ENCODE results near the gene AZU1. TPM values are rescaled to one million over a fixed set of nuclear protein-coding genes. Genes with fewer than 3 reads are reported as not detected.

Gene AZU1
- total RNA-seq, 1 experiment from 2014 or later = not detected

- H2AFZ ChIP-seq (ENCODE audit: low read length) = no peak overlapping the region
- POLR2A ChIA-PET (ENCODE audit: unreplicated experiment) = no interaction called here
- TF ChIP-seq CTCF (conservative IDR thresholded peaks at IDR 0.05; ENCODE audit: low read depth, low read length) (no peak), EZH2phosphoT487 (IDR thresholded peaks at IDR 0.05; ENCODE audit: borderline replicate concordance, low read length) (no peak), EZH2 (IDR thresholded peaks at IDR 0.05; ENCODE audit: low read length, unreplicated experiment) (no peak)
- no peaks in the 10 kb centered on the region for H3K9me2 ChIP-seq (replicated peaks; ENCODE audit: low read length)
- intact Hi-C loops (cut with micrococcal nuclease) = no loop called here
- no peaks in the 10 kb centered on the region for H3K27me3 ChIP-seq (ENCODE audit: low read length)
- no peak overlapping the region for H3K4me2 ChIP-seq (ENCODE audit: low read length)
- no TSS peak for BruUV-seq (replicated peaks)
- DNase-seq = no peak
- H3K79me2 ChIP-seq (ENCODE audit: low read length) = no peaks in the 10 kb centered on the region
- no peaks in the 10 kb centered on the region for H3K9me3 ChIP-seq (ENCODE audit: low read length)
- H3K27ac ChIP-seq (ENCODE audit: low read length) = no peak overlapping the region
- no peaks in the 10 kb centered on the region for H3F3A ChIP-seq (ENCODE audit: low read length, unreplicated experiment)
- no peak overlapping the region for H3K9ac ChIP-seq (ENCODE audit: low read length)
- H3K4me1 ChIP-seq (ENCODE audit: insufficient read depth, low read length) = no peaks in the 10 kb centered on the region
- CTCF ChIA-PET = no interaction called here
- no peak for ATAC-seq
- no peak overlapping the region for H3K4me3 ChIP-seq (ENCODE audit: low read length)
- no peaks in the 10 kb centered on the region for H4K20me1 ChIP-seq (ENCODE audit: low read length)
- H3K36me3 ChIP-seq (ENCODE audit: low read depth, low read length) = no peaks in the 10 kb centered on the region
These were observed 2.8 kb upstream of the AZU1 start for GRCh38 chr19:824885-825284.

- intact Hi-C loops (cut with micrococcal nuclease) = no loop called here
- Histone ChIP-seq H3F3A (ENCODE audit: low read length, unreplicated experiment) (no peaks in the 10 kb centered on the region), H3K9me3 (ENCODE audit: low read length) (no peaks in the 10 kb centered on the region), H3K27me3 (ENCODE audit: low read length) (no peaks in the 10 kb centered on the region), H3K36me3 (ENCODE audit: low read depth, low read length) (no peaks in the 10 kb centered on the region), H4K20me1 (ENCODE audit: low read length) (no peaks in the 10 kb centered on the region), H3K4me3 (ENCODE audit: low read length) (no peak overlapping the region), H3K4me1 (ENCODE audit: insufficient read depth, low read length) (no peaks in the 10 kb centered on the region), H3K4me2 (ENCODE audit: low read length) (no peak overlapping the region), H3K27ac (ENCODE audit: low read length) (no peak overlapping the region), H3K9ac (ENCODE audit: low read length) (no peak overlapping the region), H3K9me2 (replicated peaks; ENCODE audit: low read length) (no peaks in the 10 kb centered on the region), H3K79me2 (ENCODE audit: low read length) (no peaks in the 10 kb centered on the region), H2AFZ (ENCODE audit: low read length) (no peak overlapping the region)
- DNase-seq (no peak), ATAC-seq (no peak)
- no TSS peak for BruUV-seq (replicated peaks)
- TF ChIP-seq EZH2phosphoT487 (IDR thresholded peaks at IDR 0.05; ENCODE audit: borderline replicate concordance, low read length) (no peak), EZH2 (IDR thresholded peaks at IDR 0.05; ENCODE audit: low read length, unreplicated experiment) (no peak), CTCF (conservative IDR thresholded peaks at IDR 0.05; ENCODE audit: low read depth, low read length) (no peak)
- ChIA-PET POLR2A (ENCODE audit: unreplicated experiment) (no interaction called here), CTCF (no interaction called here)
These were observed 1.6 kb upstream of the AZU1 start for GRCh38 chr19:825897-826644.

- CTCF ChIA-PET = no interaction called here
- no peaks in the 10 kb centered on the region for H3K36me3 ChIP-seq (ENCODE audit: low read depth, low read length)
These were observed 325 bp upstream of the AZU1 start for GRCh38 chr19:827314-827709.

More at GRCh38 chr19:827314-827709, 325 bp upstream of the AZU1 start:
- Histone ChIP-seq H3K27me3 (ENCODE audit: low read length) (no peaks in the 10 kb centered on the region), H3K4me1 (ENCODE audit: insufficient read depth, low read length) (no peaks in the 10 kb centered on the region), H3K4me3 (ENCODE audit: low read length) (no peak overlapping the region), H4K20me1 (ENCODE audit: low read length) (no peaks in the 10 kb centered on the region), H2AFZ (ENCODE audit: low read length) (no peak overlapping the region), H3K9ac (ENCODE audit: low read length) (no peak overlapping the region), H3K9me2 (replicated peaks; ENCODE audit: low read length) (no peaks in the 10 kb centered on the region), H3F3A (ENCODE audit: low read length, unreplicated experiment) (no peaks in the 10 kb centered on the region), H3K79me2 (ENCODE audit: low read length) (no peaks in the 10 kb centered on the region), H3K27ac (ENCODE audit: low read length) (no peak overlapping the region), H3K4me2 (ENCODE audit: low read length) (no peak overlapping the region), H3K9me3 (ENCODE audit: low read length) (no peaks in the 10 kb centered on the region)
- no TSS peak for BruUV-seq (replicated peaks)
- TF ChIP-seq EZH2 (IDR thresholded peaks at IDR 0.05; ENCODE audit: low read length, unreplicated experiment) = no peak
- no peak for TF ChIP-seq EZH2phosphoT487 (IDR thresholded peaks at IDR 0.05; ENCODE audit: borderline replicate concordance, low read length)
- no peak for TF ChIP-seq CTCF (conservative IDR thresholded peaks at IDR 0.05; ENCODE audit: low read depth, low read length)
- POLR2A ChIA-PET (ENCODE audit: unreplicated experiment) = no interaction called here
- DNase-seq = no peak
- ATAC-seq = no peak
- intact Hi-C loops (cut with micrococcal nuclease) = no loop called here
